Transverse colon (tissue), 4 donors: Measurements from ENCODE around the gene ERVFRD-1. TPM values are rescaled to one million over a fixed set of nuclear protein-coding genes. Genes with fewer than 3 reads are reported as not detected.

ENCODE experiments used
- DNase-seq: peaks from one replicate; pipeline ENCODE4 v3.0.0-alpha.2; 2019
- H3K27ac ChIP-seq, 4 donors: fragments of 200-600 bp; sonication (generic); 2 replicates each; pipeline ENCODE4 v1.5.1; 2016 to 2018; ENCODE audit warnings: inconsistent platforms in 4 of 4
- H3K27me3 ChIP-seq: fragments of 200-600 bp; sonication (generic); 2 replicates; pipeline ENCODE4 v1.5.1; 2017; ENCODE audit warnings: inconsistent platforms
- H3K36me3 ChIP-seq, 4 donors: fragments of 200-600 bp; sonication (generic); 2 replicates each; pipeline ENCODE4 v1.5.1; 2017 to 2019; ENCODE audit warnings: inconsistent platforms in 4 of 4
- H3K4me1 ChIP-seq, 4 donors: fragments of 200-600 bp; sonication (generic); 2 replicates each; pipeline ENCODE4 v1.5.1; 2017 to 2020; ENCODE audit warnings: inconsistent platforms in 4 of 4
- H3K4me3 ChIP-seq, 4 donors: fragments of 200-600 bp; sonication (generic); 1 replicate in 1 of 4; 2 replicates in 3 of 4; pipeline versions ENCODE4 v1.5.1 to v1.6.1; 2017 to 2019; ENCODE audit warnings: inconsistent platforms in 4 of 4
- H3K9me3 ChIP-seq, 2 donors: fragments of 200-600 bp; sonication (generic); 2 replicates each; pipeline ENCODE4 v1.5.1; 2017 to 2019; ENCODE audit warnings: inconsistent platforms in 2 of 2
- CTCF ChIP-seq, 5 experiments: fragments of 200-600 bp in 3 of 5; fragments of 450-650 bp in 2 of 5; sonication (generic) in 3 of 5; IDR thresholded peaks; 1 replicate in 2 of 5; 2 replicates in 3 of 5; pipeline ENCODE4 v1.5.1; 2016 to 2017; ENCODE audit warnings: antibody characterized with exemption in 5 of 5, inconsistent platforms in 3 of 5, mild to moderate bottlenecking in 2 of 5, moderate library complexity in 1 of 5
- EP300 ChIP-seq: sonication (generic); formaldehyde crosslinking; IDR thresholded peaks from one replicate; pipeline ENCODE4 v1.6.1; 2017; ENCODE audit warnings: antibody characterized with exemption, low read depth
- POLR2A ChIP-seq: fragments of 450-650 bp; IDR thresholded peaks from one replicate; pipeline ENCODE4 v1.6.1; 2016; ENCODE audit warnings: antibody characterized with exemption, mild to moderate bottlenecking, moderate library complexity
- POLR2AphosphoS5 ChIP-seq, 3 donors: sonication (generic); formaldehyde crosslinking; IDR thresholded peaks; one replicate each; pipeline ENCODE4 v1.6.1; 2016; ENCODE audit warnings: antibody characterized with exemption in 3 of 3
- WGBS, 2 donors: methylation state at CpG; one replicate each; pipeline ENCODE4 v1.1.5; 2018; ENCODE audit warnings: low coverage in 1 of 2; 5-methylcytosine and 5-hydroxymethylcytosine counted together
- in situ Hi-C, 4 donors: fragments of 200-750 bp; cut with MboI; loops; one replicate each; pipeline versions ENCODE4 v1.15.0 to v1.15.1; 2017; ENCODE audit warnings: low sequenced_read_pairs in 3 of 4, low pct_ligation_motif_present in 1 of 4, low pct_unique_long_range_greater_than_20kb in 1 of 4
- intact Hi-C: fragments of 100-400 bp; cut with DNase I; formaldehyde crosslinking; loops from one replicate; pipeline ENCODE4 v1.15.1; 2023; ENCODE audit warnings: low total_unique reads
- total RNA-seq, 4 donors: library from RNA; depleted of rRNA; stranded (reverse); fragments of >200 nt; gene quantifications; one replicate each; pipeline ENCODE4 v1.1.0, GENCODE V29; 2016

The ERVFRD-1 gene
- total RNA-seq, 4 donors from 2014 or later = not detected

GRCh38 chr6:11097476-11097875, 14.0 kb downstream of the ERVFRD-1 start:
- in situ Hi-C loops = no loop called here
- Histone ChIP-seq H3K27me3 (no peaks in the 10 kb centered on the region), H3K27ac (no peak overlapping the region), H3K9me3 (no peaks in the 10 kb centered on the region), H3K36me3 (no peaks in the 10 kb centered on the region), H3K4me1 (peaks cover 4 to 21% (median 14%) of the 10 kb centered on the region in 4 donors), H3K4me3 (no peak overlapping the region)
- WGBS, 2 donors = 88 to 93% methylated on average over 6 to 8 of the region's 8 CpGs
- no peak for DNase-seq
- intact Hi-C loops = no loop called here
- TF ChIP-seq CTCF (IDR thresholded peaks at IDR 0.05) (no peak), EP300 (no peak), POLR2AphosphoS5 (IDR thresholded peaks at IDR 0.05) (no peak), POLR2A (no peak)

- Histone ChIP-seq H3K9me3 (no peaks in the 10 kb centered on the region), H3K27ac (no peak overlapping the region), H3K4me1 (peaks cover 4 to 21% (median 14%) of the 10 kb centered on the region in 4 donors), H3K27me3 (no peaks in the 10 kb centered on the region), H3K36me3 (no peaks in the 10 kb centered on the region), H3K4me3 (no peak overlapping the region)
- DNase-seq = peak; percentile 28
- in situ Hi-C loops = no loop called here
- intact Hi-C loops = no loop called here
- TF ChIP-seq POLR2AphosphoS5 (IDR thresholded peaks at IDR 0.05) = no peak
- TF ChIP-seq EP300 = no peak
- no peak for TF ChIP-seq CTCF (IDR thresholded peaks at IDR 0.05)
- TF ChIP-seq POLR2A = no peak
- WGBS, 2 donors = 66 to 80% methylated on average over 2 to 4 of the region's 4 CpGs
Observed at GRCh38 chr6:11096109-11096508, 15.4 kb downstream of the ERVFRD-1 start.

- in situ Hi-C loops (no loop called here), intact Hi-C loops (no loop called here)
- Histone ChIP-seq H3K27ac (peak overlapping the region; percentile 94 to 100 (median 99)), H3K9me3 (no peaks in the 10 kb centered on the region), H3K27me3 (no peaks in the 10 kb centered on the region), H3K36me3 (no peaks in the 10 kb centered on the region), H3K4me3 (peak overlapping the region; percentile 64 to 100 (median 82)), H3K4me1 (peaks cover 4 to 21% (median 14%) of the 10 kb centered on the region in 4 donors)
- WGBS, 2 donors = 21 to 29% methylated on average over 7 of the region's 7 CpGs
- DNase-seq = no peak
- TF ChIP-seq CTCF (IDR thresholded peaks at IDR 0.05) = no peak
- TF ChIP-seq POLR2AphosphoS5 (IDR thresholded peaks at IDR 0.05) = no peak
- TF ChIP-seq EP300 = no peak
- TF ChIP-seq POLR2A = no peak
Observed at GRCh38 chr6:11094941-11095340, 16.6 kb downstream of the ERVFRD-1 start.

GRCh38 chr6:11094411-11094851, 17.1 kb downstream of the ERVFRD-1 start:
- peak; percentile 54 for DNase-seq
- H3K27me3 ChIP-seq = no peaks in the 10 kb centered on the region
- TF ChIP-seq CTCF (IDR thresholded peaks at IDR 0.05) = no peak
- TF ChIP-seq POLR2AphosphoS5 (IDR thresholded peaks at IDR 0.05) = peak in 1 of 3 donors; percentile 11
- H3K27ac ChIP-seq = peak overlapping the region; percentile 94 to 100 (median 99)
- in situ Hi-C loops (no loop called here), intact Hi-C loops (no loop called here)
- peak overlapping the region; percentile 64 to 100 (median 82) for H3K4me3 ChIP-seq
- H3K4me1 ChIP-seq = peaks cover 4 to 21% (median 14%) of the 10 kb centered on the region in 4 donors
- H3K36me3 ChIP-seq = no peaks in the 10 kb centered on the region
- H3K9me3 ChIP-seq = no peaks in the 10 kb centered on the region
- WGBS, 2 donors = 0% methylated on average over 3 to 15 of the region's 15 CpGs
